Bone marrow (tissue), 2 donors: ENCODE measurements around the gene LARP4B.

Experiments
- DNase-seq, 2 donors: peaks; one replicate each; lab custom pipeline; 2025; lab: John Stamatoyannopoulos, UW

Gene LARP4B

DNA sequence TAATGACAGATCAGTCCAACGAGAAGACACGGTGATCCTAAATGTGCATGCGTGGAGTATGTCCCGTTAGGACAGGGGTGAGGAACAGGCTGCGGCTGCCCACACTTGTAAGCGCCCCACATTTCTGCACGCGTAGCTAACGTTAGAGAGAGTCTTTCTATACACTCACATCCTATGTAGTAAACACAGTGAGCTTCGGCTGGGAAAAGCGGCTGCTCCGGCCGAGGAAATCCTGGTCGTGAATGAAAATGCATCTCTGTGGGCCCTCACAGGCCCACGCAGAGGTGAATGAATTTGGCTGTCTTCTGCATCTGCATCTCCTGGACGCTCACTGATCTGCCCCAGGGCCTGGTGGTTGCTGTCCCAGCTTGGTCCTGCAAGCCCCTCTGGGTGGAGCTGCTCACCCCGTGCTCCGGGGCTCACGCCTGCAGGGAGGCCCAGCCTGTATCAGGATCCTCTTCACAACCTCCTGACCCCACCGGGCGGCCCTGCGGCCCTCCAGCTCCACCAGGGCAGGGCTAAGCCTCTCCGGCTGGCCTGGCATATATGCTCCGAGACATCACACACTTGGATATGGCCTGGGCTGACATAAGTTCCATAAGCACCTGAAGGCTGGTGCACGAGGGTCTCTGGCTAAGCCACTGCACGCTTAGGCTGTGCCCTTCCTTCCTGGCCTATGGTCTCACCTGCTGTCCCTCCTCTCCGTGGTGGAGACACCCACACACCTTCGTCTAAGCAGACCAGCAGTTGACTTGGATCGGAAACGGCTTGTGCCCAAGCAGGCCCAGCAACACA lies 124.1 kb downstream of the LARP4B start:
- DNase-seq: no peak

DNA sequence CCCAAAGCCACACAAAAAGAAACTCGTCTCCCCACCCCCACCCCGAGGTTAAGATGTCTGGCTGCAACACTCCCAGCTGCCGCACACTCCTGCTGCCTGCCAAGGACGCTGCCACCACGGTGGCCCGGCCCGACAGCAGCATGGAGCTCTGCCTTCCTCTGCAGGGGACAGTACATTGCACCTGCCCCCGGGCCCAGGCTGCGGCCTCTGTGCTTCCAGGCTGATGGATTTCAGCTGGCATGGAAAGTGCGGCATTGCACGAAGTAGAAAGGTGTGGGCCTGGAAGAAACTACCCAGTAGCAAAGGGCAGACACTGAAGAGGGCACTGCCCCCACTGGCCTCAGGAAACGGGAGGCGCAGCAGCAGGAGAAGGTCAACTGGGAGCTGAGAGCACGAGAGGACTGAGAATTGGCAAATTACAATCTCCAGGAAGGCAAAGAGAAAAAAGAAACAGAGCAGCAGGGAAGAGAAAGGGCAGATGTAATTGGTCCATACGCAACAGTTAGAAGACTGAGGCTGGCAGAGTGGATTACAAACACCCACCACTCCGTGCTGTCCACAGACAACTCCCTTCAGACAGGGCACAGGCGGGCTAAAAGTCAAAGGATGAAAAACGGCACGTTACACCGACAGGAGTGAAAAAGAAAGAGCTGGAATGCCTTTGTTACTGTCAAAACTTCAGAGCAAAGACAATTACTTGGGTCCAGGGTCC lies 124.9 kb downstream of the LARP4B start:
- DNase-seq: no peak

DNA sequence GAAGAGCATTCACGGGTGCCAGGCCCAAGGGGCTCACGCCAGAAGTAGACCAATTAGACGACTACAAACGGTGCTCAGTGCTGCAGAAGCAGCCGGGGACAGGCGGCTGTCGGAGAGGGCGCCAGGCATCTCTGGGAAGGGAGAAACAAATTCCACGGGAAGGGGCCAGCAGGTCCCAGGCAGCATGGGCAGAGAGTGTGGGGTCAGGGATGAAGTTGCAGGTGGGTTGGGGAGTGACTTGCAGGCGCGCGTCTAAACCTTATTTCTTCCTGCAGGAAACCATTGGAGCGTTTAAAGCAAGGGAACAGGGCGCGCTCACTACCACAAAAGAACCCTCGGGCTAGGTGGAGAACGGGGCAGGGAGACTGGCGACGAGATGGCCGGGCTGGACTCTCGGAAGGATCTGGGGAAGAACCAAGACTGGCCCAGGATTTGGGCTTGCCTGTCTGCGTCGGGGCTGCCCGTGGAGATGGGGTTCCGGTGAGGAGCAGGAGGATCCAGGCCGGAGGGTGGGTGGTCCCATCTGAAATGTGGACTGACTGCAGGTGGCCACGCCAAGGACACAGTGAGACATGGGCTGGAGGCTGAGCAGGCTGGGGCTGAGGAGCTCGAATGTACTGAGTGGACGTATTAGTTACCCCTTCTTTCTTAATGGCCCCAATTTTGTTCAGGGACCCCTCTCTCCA lies 125.7 kb downstream of the LARP4B start:
- no peak for DNase-seq

DNA sequence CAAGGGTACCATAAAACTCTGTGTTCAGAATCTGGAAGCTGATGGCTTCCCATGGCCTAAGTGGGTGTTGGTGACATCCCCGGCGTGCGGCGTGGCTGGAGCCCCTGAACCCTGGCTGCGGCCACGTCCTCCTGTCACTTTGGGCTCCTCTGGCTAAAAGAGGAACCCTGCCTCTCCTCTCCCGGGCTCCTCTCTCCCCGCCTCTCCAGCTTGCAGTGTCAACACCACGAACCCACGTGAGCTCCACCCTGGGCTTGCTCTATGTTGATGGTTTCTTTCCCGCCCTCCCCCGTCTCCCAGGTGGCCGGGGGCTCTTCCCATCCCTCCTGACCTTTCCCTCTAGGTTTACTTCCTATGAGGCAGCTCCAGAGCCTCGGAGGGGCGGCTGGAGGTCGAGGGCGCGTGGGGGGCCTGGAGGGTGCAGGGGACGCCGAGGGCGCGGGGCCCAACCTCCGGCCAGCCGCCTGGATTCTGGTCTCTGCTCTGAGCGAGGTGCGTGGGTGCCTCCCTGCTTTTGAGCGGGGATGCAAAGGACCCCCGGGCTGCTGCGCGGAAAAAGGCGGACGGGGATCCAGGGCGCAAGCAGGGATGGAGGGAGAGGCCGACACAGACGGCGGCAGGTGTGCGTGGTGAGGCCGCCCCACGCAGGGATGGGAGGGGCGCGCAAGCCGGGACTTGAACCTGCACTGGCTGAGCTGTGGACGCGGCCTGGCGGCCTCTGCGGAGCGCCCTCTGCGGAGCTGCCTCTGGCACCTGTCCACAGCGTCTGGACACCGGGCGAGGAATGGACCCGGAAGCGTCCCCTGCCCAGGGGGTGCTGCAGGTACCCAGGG lies 126.5 kb downstream of the LARP4B start:
- DNase-seq: no peak

DNA sequence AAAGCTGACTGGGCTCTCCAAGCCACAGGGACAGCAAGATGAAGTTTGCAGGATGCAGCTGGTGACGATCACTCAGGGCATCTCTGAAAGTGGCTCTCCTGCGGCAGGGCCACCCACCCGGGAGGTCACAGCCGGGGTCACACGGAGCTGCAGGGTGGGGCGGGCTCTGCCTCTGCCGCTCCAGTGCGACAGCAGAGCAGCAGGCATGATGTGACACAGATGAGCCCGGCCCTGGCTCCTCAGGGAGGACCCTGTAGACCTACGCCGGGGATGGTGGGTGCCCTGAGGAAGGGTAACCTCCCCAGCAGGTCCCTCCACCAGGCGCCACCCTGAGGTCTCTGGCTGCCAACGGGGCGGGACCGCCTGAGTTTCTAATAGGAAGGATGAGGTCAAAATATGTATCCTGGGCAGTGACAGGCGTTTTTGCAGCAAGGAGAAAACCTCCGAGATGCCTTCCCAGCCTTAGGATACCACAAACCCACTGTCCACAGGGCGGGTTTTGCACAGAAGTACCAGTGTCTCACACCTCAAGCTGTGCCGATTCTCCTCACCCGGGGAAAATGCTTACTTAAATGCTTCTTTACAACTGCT lies 127.2 kb downstream of the LARP4B start:
- DNase-seq: no peak

DNA sequence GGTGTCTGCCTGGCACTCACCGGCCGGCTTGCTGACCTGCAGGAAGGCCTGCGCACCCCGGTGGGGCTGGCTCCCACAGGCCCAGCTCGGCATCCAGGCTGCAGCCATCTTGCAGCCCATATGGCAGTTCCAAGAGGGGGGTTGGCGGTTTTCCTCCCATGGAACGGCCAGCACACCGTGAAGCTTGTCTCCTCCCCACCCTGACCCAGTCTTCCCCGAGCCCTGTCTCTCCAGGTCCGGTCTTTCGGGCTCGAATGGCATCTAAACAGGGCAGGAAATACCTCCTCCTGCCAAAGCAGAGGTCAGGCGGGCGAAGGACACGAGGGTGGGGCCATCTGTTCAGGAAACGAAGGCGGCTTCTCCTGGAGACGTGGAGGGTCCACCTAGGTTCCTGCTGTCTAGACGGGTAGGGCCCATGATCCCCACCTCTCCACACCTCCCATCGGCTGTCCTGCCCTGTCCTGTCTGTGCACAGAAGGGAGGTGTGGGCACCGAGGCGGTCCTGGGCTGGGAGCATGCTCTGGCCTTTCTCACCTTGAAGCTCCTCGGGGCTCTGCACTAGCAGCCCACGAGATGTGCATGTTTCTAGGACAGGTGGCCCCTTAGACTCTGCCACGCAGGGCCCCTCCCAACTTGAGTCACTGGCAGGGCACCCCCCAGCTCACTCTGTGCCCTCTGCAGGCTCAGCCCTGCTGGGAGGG lies 128.3 kb downstream of the LARP4B start:
- DNase-seq: no peak

DNA sequence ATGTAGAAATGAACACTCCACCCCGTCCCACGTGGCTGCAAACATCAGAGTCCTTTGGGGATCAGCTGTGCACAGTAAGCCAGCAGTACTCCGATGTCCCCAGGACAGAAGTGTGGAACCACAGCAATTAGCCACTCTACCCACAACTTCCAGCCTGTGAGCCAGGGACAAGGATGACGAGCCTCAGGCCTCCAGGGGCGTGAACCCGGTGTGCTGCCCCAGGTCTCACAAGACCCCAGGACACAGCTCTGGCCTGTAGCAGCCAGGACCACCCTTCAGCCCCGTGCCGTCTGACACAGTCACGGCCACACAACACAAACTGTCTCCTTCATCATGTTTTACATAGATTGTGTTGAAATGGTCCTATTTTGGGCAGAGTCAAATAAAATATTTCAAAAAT lies 129.0 kb downstream of the LARP4B start:
- no peak for DNase-seq

DNA sequence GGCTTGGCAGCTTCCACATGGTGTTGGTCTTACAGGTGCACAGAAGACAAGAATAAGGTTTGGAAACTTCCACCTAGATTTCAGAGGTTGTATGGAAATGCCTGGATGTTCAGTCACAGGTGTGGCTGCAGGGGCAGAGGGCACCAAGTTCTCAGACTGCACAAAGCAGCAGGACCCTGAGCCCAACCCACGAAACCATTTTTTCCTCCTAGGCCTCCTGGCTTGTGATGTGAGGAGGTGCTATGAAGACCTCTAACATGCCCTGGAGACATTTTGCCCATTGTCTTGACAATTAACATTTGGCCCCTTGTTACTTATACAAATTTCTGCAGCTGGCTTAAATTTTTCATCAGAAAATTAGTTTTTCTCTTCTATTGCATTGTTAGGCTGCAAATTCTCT lies 134.3 kb downstream of the LARP4B start:
- no peak for DNase-seq

DNA sequence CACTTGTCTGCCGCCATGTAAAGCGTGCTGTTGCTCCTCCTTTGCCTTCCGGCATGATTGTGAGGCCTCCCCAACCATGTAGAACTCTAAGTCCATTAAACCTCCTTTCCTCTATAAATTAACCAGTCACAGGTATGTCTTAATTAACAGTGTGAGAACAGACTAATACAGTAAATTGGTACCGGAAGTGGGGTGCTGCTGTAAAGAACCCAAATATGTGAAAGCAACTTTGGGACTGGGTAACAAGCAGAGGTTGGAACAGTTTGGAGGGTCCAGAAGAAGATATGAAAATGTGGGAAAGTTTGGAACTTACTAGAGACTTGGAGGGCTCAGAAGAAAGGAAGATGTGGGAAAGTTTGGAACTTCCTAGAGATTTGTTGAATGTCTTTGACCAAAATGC lies 135.3 kb downstream of the LARP4B start:
- no peak for DNase-seq

DNA sequence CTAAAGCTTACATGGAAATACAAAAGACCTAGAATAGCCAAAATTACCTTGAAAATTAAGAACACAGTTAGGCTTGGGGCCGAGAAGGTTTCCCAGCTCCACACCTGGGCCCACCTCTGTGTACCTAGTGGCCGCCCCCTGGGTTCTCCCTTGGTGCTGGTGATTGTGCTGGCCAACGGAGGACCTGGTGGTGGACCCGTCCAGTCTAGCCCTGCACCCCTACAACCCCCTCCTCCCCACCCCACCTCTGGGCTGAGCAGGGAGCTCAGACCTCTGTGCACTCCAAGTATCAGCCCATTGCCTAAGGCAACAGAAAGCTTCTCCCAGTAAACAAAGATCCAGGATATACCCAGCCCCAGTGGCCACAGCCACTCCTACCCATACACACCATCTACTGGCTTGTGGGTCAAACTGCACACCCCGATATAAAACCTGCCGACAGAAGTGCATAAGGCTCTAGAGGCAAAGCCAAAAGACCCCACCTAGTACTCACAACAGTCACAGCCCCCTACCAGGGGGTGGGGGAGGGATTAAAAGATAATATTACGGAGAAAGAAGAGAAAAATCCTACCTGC lies 137.0 kb downstream of the LARP4B start:
- DNase-seq: no peak

DNA sequence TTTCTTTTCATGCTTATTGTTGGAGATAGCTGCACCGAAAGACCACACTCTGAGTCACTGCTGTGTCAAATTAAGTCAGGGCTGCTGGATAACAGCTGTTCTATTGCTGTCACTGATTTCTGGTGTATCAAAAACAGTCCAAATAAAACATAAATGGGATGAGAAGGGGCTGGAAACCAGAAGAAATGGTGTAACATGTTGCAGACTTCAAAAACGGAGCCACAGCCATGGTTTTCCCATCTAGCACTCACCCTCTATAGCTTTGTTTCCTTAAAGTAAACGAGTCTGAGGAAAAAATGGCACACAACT lies 138.8 kb downstream of the LARP4B start:
- no peak for DNase-seq

DNA sequence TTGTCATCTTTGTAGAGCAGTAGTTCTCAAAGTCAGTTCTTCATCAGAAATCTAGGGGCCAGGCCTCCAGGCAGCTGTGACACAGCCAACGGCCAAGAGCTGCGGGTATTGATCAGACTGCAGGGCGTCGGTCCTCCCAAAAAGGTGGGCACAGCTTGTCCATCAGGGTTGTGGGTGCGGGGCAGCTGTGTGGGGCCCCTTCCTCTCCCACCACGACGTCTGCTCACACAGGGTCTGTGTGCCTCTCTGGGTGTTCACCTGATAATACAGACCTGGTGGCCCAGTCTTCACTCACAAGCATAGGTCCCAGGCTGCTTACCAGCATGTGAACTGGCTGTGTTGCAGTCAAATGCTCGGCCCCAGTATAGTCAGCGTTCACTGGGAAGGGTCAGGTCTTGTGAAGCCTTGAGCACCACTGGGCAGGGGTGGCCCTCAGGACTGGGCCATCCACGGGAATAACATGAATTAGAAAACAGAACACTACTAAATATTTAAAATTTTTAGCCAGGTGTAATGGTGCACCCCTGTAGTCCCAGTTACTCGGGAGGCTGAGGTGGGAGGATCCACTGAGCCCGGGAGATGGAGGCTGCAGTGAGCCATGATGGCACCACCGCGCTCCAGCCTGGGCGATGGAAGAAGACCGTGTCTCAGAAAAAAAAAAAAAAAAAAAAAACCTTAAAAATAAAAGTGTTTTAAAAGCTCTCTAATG lies 139.3 kb downstream of the LARP4B start:
- no peak for DNase-seq

DNA sequence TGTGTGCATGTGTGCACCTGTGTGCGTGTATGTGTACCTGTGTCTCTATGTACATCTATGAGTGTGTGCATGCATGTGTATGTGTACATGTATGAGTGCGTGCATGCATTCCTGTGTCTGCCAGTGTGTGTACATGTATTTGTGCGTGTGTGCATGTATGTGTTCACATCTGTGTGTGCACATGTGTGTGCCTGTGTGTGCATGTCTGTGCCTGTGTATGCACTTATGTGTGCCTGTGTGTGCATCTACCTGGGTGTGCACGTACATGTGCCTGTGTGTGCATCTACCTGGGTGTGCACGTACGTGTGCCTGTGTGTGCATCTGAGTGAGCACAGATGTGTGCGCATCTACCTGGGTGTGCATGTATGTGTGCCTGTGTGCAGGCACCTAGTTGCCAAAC lies 139.9 kb downstream of the LARP4B start:
- no peak for DNase-seq

DNA sequence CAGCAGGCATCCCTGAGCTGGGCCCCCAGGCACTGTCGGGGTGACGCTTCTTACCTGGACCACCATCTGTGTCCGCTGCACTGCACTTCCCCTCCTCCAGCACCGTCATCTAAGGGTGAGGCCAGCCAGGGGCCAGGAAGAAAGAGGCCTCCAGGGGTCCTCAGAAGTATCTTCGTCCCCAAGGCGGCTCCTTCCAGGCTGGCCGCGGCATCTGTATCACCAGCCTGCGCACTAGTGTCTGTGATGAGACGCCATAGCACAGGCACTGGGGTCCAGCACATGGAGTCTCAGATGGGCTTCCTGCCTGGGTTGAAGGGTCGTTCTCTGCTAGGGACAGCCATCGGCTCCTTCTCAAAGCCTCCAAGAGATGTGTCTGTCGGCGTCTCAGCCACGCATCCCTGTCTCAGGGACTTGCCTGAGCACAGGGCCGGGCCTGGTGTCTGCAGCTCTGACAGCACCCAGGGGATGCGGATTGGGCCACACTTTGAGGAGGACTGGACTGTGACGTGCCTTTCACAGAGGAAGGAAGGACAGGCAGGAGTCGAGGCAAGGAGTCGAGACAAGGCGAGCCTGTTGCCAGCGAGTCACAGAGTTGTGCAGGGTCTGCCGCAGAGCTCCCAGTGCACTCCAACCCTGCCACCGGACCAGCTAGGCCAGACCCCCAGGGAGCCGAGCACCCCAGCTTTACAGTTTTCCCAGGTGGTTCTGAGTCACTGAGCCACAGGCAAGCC lies 140.5 kb downstream of the LARP4B start:
- no peak for DNase-seq

DNA sequence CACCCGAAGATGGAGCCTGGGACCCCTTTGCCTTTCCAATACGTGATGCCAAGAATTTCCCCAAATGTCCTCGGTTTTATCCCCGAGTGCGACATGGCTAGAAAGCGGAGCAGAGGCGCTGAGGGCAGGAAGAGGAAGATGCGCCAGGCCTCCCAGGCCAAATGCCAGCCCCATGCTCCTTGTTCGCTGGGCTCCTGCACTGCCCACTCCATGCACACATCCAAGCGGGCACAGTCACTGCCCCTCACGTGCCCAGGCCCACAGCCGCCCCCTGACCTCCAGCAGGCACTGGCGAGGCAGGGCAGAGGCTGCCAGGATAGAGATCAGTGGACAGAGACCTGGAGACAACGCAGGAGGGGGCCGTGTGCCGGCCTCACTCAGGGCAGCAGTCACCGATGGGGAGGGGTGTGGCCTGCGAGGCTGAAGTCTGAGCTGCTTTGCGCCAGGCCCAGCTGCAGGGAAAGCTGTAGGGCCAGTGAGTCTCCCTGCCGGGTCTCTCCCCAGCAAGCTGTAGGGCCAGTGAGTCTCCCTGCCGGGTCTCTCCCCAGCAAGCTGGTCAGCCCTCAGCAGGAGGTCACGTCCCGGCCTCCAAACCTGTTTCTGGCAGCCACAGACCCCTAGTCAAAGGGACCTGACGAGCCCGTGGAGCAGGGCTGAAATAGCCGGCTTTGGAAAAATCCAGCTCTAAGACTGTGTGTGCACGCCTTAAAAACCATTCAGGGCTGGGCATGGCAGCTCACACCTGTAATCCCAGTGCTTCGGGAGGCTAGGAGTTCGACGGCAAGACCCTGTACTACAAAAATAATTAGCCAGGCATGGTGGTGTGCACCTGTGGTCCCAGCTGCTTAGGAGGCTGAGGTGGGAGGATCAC lies 141.4 kb downstream of the LARP4B start:
- no peak for DNase-seq

DNA sequence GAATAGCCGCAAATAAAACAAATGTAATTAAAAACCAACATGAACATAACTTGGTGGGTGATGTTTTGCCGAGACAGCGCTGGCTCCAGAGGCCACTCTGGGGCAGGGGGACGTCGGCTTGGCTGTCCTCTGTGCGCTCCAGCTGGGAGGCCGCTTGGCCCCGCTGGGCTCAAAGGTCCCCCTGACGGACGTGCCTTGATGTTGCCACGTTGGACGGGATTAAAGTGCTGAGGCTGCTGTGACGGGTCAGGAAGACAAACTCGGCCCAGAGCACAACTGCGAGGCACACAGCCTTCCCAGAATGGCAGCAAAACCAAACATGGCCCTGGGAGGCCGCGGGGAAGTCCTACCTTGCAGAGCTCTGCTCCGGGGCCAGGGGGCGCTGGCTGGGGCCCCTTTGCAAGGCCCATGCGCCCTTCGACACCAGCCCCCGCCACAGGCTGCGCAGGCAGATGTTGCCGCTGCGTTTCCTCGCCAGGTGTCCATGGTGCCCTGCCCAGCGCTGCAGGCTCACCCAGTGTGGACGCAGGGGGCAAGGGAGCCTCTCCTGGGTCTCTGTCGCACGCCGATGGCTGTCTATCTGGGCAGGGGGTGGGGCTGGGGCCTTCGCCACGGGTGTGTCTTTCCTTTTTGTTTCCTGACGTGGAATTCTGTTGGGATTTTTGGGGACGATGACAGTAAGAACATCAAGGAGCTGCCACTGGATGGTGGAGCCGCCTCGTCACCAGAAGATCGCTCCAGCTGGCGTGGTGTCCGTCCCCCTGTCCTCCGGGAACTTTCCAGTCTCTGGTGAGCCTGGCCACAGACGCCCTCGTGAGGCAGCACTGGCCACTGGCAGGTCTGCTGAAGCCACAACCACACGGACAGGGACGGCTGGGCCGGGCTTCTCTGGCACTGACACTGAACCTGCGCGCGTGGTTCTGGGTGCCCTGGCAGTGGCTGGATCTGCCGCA lies 142.4 kb downstream of the LARP4B start:
- DNase-seq: peak in 1 of 2 donors; percentile 26

DNA sequence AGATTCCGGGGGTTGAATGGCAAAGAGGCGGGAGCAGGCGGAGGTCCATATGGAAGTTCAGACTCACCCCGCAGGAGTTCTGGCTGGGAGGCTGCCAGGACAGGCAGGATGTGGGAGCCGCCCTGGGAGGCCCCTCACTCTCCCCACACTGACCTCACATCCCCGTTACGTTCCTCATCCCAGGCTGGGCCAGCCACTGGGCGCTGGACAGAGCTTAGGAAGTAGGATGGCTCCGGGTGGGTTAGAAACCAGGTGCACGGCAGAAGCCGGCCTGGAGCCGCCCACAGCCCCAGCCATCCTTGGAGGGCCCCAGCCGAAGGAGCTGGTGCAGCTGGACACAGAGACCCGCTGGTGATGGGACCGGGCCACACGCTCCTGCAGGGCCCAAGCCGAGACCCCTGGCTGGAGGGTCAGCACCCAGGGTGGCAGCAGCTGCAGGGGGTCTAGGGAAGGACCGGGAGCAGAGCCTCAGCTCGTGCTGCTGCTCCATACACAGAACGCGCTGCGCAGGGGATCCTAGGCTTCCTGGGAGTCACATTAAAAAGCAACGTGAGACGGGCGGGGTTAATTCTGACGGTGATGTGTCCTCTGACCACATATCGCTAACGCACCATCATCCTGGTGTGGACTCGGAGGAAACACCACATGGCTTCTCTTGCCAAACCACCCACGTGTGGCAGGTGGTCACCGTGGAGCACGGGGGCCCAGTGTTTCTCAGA lies 143.4 kb downstream of the LARP4B start:
- no peak for DNase-seq
